HG02885 (cell line): ENCODE results near the gene GOLGA2.

Source experiments
- ATAC-seq: cut with Tn5 transposase; IDR thresholded peaks from one replicate; pipeline ENCODE4 v1.9.1; 2021; ENCODE audit warnings: mild to moderate bottlenecking; ENCODE audit not compliant: unreplicated experiment, poor library complexity

The GOLGA2 gene

DNA sequence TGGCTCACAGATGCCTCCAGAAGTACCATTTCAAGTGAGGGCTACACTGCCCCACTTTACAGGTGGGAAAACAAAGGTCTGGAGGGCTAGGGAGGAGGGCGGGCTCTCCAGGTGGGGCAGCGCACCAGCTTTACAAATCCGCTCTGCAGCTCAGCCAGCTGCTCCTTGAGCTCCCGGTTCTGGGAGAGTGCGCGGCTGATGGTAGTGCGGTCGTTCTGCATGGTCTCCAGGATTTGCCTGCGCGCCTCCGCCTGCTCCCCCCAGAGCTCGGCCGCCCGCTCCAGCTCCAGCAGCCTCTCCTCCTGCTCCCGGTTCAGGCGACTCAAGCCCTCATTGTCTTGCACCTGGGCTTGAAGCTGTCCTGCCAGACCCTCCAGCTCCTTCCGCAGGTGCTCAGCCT is 15.5 kb downstream of the GOLGA2 start:
- ATAC-seq, result no peak

DNA sequence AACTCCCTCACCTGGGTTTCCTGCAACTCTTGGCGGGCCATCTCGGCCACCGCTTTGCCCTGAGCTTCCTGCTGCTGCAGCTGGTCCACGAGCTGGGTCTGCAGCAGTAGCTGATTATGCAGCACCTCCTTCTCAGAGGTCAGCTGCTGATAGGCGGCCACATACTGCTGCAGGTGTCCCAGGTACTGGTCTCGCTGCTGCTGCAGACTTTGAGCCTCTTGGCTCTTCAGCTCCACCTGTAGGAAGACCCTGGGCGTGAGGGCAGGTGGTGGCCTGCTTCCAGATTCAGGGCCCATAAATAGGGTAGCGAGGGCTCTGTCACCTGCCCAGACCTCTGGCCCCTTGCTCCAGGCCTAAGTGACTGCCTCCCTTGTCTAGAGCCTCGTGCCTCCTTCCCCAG is 16.7 kb downstream of the GOLGA2 start:
- no peak for ATAC-seq

DNA sequence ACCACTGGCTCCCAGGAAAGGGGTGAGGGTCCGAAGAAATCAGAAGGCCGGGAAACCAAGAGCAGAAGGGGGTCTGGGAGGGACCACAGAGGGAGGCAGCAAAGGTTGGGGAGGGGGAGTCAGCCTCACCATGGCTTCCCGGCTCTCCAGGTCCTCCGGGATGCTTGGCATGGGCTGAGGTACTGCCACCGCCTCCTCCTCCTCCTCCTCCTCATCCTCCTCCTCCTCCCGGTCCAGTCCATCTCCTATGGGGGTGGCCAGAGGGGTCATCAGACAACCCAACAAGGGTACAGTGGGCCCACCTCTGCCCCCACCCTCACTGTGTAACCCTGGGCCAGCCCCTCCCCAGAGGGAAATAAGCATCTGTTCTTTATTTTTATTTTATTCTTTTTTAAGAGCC is 17.5 kb downstream of the GOLGA2 start:
- no peak for ATAC-seq

DNA sequence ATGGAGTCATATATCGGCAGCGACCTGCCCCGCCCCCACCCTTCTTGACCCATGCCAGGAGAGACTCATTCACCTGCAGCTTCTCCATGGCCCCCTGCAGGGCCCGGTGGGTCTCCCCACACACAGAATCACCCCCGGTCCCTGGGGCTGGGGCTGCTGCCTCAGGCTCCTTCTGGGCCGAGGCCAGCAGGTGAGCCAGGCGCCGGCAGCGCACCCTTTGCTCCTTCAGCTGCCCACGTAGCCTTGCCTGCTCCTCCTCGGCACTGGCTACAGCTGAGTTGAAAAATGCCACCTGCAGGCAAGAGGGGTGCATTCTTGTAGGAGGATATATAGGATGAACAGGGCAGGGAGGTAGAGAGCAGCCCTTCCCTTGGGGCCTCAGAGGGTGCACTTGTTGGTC is 17.9 kb downstream of the GOLGA2 start:
- ATAC-seq, result no peak

DNA sequence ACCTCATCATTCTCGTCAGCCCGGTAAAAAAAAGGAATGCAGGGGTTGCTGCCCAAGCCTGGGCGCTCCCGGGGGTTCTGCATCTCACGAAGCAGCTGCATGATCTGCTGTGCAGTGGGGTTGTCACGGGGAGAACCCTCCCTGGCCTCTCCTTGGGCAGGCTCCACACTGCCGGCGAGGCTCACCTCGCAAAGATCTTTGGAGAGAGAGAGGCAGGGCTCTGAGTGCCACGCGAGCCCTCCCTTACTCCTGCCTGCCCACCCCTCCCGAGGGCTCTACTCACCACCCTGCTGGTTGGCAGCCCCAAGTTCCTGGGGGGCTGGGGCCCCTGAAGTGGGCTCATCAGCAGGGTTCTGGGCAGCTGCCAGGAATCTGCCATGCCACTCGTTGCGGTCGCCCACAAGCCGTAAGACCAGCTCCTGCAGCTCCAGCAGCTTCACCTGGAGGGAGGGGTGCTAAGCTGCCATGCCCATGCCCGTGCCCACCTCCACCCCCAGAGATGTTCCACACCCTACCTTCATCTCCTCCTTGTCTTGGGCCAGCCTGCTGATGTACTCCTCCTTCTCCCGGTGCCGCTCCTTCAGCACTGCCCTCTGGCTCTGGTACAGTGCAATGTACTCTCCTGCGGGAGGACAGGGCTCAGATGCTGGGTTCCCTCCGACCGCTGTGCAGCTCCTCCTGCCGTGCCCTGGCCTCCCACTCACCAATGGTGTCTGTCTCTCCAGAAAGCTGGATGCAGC is 18.6 kb downstream of the GOLGA2 start:
- ATAC-seq, result no peak

DNA sequence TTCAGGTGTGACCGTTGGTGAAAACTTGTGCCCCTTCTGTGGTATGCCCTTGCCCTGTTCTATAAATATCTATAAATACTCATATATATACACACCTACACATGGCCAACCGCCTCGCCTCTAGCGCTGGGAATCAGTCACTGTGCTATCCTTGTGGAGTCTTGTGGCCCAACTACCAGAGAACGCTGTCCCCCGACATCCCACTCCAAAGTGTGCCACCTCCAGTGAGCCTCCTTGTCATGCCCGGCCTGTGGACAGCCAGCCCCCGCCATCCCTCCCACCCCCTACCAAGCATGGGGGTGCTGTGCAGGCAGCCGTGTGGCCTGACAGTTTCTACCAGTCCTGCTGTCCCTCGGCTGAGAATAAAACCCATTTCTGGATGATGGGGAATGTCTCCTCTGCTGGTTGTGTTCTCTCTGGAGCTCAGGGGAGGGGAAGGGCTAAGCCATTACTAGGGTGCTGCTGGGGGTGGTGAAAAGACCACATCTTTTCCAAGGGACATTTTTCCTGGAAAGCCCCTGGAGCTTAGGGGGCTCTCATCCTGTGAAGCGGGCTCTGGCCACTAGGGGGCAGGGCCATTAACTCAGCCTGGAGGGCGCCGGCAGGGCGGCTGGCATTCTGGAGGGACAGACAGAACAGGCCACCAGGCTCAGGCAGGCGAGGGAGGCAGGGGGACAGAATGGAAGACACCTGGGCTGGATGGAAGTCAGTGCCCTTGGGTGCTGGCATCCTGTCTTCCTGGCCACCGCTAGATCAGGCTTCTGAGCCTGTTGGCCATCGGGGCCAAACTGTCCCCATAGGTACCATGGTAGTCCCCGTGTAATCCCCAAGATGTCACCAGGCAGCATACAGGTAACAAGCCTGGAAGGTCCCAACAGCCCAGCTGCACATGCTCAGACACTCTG is 20.7 kb downstream of the GOLGA2 start:
- ATAC-seq, result no peak

DNA sequence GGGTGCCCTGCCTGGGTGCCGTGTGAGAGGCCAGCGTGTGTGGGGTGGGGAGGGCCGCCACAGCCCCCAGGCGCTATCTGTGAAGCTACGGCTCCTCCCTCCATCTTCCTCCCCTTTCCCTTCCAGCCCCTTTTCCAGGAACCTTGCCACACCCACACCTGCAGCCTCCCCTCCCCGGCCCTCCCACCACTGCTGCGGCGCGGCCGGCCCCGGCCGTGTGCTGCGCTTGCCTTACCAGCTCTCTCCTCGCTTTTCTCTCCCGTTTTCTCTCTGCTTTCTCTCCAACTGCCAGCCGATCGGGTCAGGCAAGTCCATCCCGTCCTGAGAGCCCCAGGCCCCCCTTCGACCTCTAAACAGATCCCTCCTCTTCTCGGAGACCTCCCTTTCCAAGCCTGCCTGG is 21.4 kb downstream of the GOLGA2 start:
- ATAC-seq, result no peak

DNA sequence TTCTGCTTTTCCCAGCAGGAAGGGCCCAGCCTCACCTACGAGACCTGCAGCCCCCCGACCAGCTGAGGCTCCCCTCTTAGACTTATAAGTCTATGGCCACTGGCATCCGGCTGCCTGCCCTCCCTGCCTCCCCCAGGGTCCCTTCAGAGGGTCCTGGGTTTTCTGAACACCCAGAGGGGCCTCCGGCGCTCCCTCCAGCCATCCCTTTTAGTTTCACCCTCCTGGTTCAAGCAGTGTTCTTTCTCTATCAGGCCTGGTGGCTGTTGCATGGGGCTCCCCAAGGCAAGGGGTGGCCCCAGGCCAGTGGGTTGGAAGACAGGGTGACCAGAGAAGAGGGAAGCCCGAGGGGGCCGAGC is 21.8 kb downstream of the GOLGA2 start:
- no peak for ATAC-seq

DNA sequence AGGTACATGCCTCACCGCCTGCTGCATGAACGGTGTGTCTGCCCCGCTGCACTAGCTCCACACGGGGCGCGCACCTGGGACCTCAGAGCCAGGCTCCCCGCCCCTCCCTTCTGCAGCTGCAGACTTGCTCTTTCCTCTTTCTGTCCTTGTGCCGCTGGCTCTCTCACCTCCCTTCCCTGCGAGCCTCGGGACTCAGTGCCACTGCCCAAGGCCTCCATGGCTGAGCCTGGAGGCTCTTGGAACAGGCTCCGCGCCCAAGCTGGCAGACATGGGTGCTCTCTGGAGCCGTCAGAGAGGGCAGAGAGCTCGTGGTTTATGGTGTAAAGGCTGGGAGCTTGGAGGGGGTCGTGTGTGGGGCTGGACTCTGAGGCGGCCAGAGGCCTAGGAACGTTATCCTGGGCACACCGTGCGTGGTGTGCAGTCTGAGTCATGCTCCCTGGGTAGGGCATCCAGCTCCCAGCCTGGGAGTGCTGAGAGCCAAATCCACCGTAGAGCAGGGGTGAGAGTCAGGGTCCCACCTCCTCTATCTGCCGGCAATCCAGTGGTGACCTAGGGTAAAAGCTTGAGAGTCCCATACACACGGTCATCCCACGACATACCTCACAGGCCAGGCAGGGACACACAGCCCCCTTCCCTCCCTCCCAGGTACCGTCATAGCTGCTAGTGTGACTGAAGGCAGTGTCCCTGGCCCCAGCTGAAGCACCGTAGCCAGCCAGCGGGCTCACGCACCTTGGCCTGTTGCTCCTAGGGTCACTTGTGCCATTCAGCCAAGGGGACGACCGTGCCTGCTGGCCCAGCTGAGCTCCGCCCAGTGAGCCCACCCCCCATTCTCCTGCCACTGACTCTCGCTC is 22.4 kb downstream of the GOLGA2 start:
- no peak for ATAC-seq

DNA sequence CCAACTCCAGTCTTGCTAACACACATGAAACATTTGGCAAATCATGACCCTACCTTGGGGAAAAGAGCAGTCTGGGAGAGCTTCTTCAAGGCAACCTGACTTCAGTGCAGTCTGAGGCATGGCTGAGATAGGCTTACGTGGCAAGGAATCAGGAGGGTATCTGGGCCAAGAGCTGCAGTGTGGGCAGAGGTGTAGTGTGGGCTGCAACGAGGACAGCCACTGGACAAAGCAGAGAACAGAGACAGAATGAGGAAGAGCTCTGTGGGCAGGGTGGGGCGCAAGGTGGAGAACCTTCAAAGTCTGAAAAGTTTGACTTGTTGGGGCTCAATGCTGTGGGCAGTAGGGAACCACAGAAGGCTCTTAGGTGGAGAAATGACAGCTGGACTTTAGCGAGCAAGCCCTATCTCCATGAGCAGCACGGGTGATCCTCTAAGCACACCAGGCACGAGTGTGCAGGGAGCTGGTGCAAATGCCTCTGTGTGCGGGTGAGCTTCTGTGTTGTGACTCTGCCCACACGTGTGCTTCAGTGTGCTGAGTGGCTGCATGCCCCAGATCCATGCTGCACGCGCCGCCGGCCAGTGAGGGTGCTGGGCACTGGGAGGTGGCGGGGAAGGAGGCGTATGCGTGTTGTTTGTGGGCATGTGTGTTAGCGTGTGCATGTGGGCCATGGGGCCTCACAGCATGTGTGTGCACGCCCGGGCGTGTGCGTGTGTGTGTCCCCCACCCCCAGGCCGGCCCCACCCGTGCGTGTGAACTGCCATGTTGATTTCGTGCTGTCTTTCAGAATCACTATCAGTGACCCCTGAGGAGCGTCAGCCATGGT is 23.3 kb downstream of the GOLGA2 start:
- no peak for ATAC-seq

DNA sequence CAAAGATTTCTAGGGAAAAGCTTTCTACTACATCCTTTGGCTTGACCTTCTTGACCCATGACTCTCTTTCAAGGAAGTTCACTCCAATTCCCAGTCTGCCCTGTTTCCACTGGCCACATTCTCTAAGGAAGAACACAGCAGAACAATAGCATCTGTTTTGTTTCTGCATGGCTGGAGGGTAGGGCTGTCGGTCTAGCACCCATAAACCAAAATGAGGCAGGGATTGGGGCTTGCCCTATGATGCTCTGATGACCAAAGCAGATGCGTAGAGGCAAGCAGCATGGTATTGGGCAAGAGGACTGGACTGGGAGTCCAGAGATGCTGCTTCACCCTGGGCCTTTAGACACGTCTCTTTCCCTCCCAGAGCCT is 24.1 kb downstream of the GOLGA2 start:
- ATAC-seq, result no peak

DNA sequence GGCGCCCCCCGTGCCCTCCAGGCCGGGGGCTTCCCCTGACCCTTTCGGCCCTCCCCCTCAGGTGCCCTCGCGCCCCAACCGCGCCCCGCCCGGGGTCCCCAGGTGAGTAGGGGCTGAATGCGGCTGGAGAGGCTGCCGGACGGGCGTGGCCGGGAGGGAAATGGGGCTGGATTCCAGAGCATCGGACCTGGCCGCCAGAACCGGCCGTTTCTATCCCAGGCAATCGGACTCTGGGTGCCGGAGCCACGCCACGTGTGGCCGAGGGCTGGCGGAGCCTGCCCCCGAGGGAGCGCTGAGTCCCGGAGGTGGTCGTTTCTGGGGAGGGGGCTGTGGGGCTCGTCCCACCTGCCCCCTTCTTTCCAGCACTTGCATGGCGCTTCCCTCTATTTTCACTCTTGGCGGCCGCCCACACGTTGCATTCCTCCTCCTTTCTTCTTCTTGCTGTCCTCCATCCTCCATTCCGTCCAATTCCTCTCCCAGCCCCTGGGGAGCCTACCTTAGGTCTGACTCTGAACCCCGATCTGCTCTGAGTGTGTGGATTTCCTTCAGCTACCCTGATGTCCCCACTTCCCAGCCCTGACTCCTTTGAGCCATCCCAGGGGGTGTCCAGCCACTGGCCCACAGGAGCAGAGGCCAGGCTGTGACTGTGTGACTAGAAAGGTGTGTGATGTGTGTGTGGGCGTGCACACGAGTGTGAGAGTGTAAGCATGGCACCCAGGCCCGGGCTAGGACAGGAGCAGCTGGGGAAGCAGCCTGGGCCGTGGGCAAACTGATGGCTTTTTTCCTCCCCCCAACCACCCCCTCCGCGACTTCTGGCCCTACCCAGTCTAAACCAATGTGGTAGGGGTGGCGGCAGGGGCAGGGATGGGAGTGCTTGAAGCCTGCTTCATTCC is 24.7 kb downstream of the GOLGA2 start:
- ATAC-seq, result peak; percentile 24

DNA sequence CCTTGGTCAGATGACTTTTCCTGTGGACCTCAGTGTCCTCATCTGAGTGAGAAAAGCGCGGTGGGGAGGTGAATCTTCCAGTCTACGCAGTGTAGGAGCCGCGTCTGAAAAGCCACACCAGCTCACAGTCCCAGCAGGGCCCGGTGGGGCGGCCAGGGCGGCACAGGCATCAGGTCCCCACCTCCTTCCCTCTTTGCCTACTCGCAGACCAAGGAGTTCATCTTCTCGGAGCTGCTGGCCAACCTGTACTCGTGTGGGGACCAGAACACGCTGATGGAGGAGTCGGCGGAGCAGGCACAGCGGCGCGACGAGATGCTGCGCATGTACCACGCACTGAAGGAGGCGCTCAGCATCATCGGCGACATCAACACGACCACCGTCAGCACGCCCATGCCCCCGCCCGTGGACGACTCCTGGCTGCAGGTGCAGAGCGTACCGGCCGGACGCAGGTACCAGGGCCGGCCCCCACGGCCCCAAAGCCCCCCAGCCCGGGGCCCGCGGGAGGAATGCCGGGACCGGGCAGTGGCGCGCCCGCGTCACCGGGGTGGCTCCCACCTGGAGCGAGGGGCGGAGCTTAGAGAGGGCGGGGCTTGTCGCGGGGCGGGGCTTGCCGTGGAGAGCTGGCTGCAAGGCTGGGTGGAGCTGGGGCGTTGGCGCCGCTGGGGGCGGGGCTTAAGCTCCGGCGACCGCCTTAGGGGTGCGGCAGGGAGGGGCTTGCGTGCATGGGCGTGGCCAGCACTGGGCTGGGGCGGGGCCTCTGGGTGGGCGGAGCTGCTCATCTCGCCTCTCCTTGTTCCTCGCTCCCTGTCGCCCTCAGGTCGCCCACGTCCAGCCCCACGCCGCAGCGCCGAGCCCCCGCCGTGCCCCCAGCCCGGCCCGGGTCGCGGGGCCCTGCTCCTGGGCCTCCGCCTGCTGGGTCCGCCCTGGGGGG is 25.6 kb downstream of the GOLGA2 start:
- ATAC-seq, result peak; percentile 81

DNA sequence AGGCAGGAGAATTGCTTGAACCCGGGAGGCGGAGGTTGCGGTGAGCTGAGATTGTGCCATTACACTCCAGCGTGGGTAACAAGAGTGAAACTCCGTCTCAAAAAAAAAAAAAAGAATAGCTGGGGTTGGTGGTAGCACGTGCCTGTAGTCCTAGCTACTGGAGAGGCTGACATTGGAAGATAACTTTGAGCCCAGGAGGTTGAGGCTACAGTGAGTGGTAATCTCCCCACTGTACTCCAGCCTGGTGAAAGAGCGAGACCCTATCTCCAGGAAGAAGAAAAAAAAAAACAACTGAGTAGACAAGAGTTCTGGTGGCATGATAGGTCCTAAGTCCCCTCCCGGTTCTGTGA is 26.3 kb downstream of the GOLGA2 start:
- ATAC-seq, result no peak

DNA sequence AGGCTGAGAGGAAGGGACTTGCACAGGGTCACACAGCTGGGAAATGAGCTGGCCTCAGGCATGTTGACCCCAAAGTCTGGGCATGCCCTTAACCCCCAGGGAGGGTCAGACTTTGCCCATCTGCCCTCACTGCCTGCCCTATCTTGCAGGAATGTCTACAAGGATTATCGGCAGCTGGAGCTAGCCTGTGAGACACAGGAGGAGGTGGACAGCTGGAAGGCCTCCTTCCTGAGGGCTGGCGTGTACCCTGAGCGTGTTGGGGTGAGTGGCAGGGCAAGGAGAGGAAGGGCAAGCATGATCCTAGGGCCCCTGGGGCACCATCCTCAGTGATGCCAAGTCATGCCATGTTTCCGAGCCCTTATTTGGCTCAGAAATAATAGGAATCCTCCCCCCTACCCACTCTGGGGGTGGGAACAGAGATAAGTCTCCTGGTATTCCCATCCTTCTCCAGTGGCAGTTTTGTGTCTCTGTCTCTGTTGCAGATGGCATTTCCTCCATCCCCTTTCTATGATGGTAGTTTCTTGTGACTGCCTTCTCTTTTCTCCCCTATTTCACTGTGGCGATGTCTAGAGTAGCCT is 28.5 kb downstream of the GOLGA2 start:
- no peak for ATAC-seq

DNA sequence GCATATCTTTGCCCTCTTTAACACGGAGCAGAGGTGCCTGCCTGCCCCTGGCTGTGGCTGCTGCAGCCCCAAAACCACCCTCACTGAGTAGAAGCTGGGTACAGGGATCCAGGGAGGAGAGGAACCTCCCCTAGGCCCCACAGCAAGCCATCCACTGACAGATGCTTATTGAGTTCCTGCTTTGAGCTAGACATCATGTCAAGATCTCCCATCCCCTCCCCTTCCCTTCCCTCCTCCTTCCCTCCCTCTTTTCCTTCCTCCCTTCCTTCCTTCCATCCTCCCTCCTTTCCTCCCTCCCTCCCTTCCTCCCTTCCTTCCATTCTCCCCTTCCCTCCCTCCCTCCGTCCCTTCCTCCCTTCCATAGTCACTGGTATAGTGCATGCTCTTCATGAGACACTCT is 29.3 kb downstream of the GOLGA2 start:
- no peak for ATAC-seq

DNA sequence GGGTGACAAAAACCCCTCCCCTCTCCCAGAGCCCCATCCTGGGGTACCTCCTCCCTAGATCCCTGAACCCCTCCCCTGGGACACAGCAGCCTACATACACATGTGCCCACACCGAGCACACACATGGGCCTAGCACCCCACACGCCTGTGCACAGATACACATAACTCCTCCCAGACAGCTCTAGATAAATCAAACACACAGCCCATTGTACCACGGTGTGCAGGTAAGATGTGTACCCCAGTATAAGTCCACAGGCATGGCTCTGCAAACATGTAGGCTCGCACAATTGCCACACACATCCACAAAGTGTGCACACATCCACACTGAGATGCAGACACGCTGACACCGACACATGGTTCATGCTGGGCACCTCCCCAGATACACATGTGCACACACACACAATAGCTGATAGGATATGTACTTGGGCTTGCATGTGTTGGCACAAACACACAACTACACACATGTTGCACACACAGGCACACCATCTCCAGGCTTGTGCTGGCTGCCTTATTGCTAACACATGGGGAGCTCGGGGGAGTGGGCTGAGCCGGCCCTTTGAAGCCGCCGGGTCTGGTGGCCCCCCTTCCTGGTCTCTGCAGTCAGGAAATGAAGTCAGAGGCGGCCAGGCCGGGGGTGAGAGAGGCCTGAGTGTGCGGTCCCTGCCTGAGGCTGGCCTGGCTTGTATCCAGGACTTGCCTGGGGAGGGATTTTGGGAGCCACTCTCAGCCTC is 30.2 kb downstream of the GOLGA2 start:
- no peak for ATAC-seq
